ENCODE results near the gene CCDC169.
"Not testable (repeated sequence)": the region's sequence is repeated elsewhere in the genome, so short reads cannot be mapped to it uniquely, and the experiment has no call there.

CCDC169 gene

GRCh38 chr13:36313047-36313969 lies 15.7 kb upstream of the CCDC169 start:
- no peak for DNase-seq

- DNase-seq, result no peak
These were observed 12.9 kb upstream of the CCDC169 start for GRCh38 chr13:36310417-36311108.

GRCh38 chr13:36302289-36302688 lies 4.7 kb upstream of the CCDC169 start:
- DNase-seq, result no peak

- DNase-seq, result not testable (repeated sequence)
These were observed 1.9 kb upstream of the CCDC169 start for GRCh38 chr13:36299469-36299868.

- DNase-seq, result no peak
These were observed 988 bp upstream of the CCDC169 start for GRCh38 chr13:36298535-36299068.

GRCh38 chr13:36294096-36294495 lies 3.5 kb downstream of the CCDC169 start:
- no peak for DNase-seq

- no peak for DNase-seq
These were observed 4.1 kb downstream of the CCDC169 start for GRCh38 chr13:36293497-36293896.

GRCh38 chr13:36288794-36289391 lies 8.7 kb downstream of the CCDC169 start:
- DNase-seq, result no peak

GRCh38 chr13:36286006-36286405 lies 11.6 kb downstream of the CCDC169 start:
- DNase-seq, result no peak

- no peak for DNase-seq
These were observed 14.7 kb downstream of the CCDC169 start for GRCh38 chr13:36282821-36283432.

GRCh38 chr13:36275190-36276002 lies 22.2 kb downstream of the CCDC169 start:
- no peak for DNase-seq

GRCh38 chr13:36273431-36273830 lies 24.2 kb downstream of the CCDC169 start:
- no peak for DNase-seq

- DNase-seq, result no peak
These were observed 35.6 kb downstream of the CCDC169 start for GRCh38 chr13:36261976-36262375.

GRCh38 chr13:36261011-36261410 lies 36.6 kb downstream of the CCDC169 start:
- no peak for DNase-seq

- DNase-seq, result no peak
These were observed 38.1 kb downstream of the CCDC169 start for GRCh38 chr13:36259361-36260137.

- no peak for DNase-seq
These were observed 38.8 kb downstream of the CCDC169 start for GRCh38 chr13:36258831-36259230.

- DNase-seq, result no peak
These were observed 46.1 kb downstream of the CCDC169 start for GRCh38 chr13:36251526-36251925.

- no peak for DNase-seq
These were observed 46.6 kb downstream of the CCDC169 start for GRCh38 chr13:36251017-36251416.

- DNase-seq, result no peak
These were observed 48.9 kb downstream of the CCDC169 start for GRCh38 chr13:36248700-36249099.

GRCh38 chr13:36244990-36245389 lies 52.6 kb downstream of the CCDC169 start:
- DNase-seq, result no peak

- DNase-seq, result no peak
These were observed 53.5 kb downstream of the CCDC169 start for GRCh38 chr13:36244073-36244472.

Data from activated T-cell treated with anti-CD3 and anti-CD28 coated beads, Interleukin-2, amount 50 U/mL, for 48 hours (primary cell).